COLO829 (cell line): Measurements from ENCODE around the gene S1PR5.

Source experiments
- DNase-seq: peaks from one replicate; pipeline ENCODE4 v3.0.0; 2012; ENCODE audit warnings: low spot score

The S1PR5 gene

GRCh38 chr19:10467104-10467706 lies 50.0 kb downstream of the S1PR5 start:
- DNase-seq: no peak

GRCh38 chr19:10464456-10464855 lies 52.8 kb downstream of the S1PR5 start:
- no peak for DNase-seq
